22Rv1 (cell line): ENCODE data around the gene PER3.

Source experiments
- CTCF ChIP-seq: fragments of 450-650 bp; IDR thresholded peaks from 2 replicates; pipeline ENCODE4 v1.5.1; 2017; ENCODE audit warnings: mild to moderate bottlenecking
- ZFX ChIP-seq: fragments of 450-650 bp; IDR thresholded peaks from 2 replicates; pipeline ENCODE4 v1.6.1; 2017; ENCODE audit warnings: antibody characterized with exemption, borderline replicate concordance

GRCh38 chr1:7888248-7889081 lies 104.4 kb downstream of the PER3 start:
- TF ChIP-seq CTCF (no peak), ZFX (no peak)
